ENCODE measurements around the gene IQCN.

Gene IQCN

DNA sequence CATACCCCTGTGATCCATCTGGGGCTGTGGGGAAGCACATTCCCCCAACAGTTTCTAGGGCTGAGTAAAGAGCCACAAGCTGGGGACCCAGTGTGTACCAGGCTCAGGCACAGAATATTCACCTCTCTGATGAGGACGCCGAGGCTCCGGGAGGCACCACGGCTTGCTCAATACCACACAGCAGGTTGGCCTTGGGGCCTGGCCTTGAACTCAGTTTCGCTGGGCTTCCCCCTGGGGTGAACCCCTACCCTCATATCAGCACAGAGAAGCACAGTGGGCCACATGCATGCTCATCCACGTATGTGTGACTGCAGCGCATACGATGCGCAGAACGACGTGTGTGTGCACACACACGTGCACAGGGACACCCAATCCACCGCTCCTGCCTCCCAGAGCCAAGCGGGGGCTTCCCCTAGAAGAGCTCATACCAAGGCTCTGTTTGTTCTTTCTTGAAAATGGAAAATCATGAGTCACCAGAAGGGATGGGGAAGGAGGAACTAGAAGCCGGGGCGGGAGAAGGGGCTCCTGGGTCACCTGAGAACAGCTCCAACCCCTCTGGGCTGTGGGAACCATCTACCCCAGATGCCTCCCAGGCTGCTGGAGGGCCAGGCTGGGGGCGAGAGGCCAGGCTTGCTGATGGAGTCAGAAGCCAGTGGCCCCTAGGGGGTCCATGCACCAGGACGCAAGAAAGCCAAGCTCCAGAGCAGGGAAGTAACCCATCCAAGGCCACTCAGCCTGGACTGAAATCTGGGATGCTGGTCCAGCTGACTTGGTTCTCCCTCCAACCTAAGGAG, 43.1 kb downstream of the IQCN start:
- no peak for TF ChIP-seq CTCF (IDR thresholded peaks at IDR 0.05; ENCODE audit: low read depth, low read length, missing control alignments)
- H3K4me3 ChIP-seq (ENCODE audit: low read depth, low read length), result no peak overlapping the region
- no peak for DNase-seq (ENCODE audit: low read depth)

GRCh38 chr19:18229915-18230314, 44.3 kb downstream of the IQCN start:
- no peak for TF ChIP-seq CTCF (IDR thresholded peaks at IDR 0.05; ENCODE audit: low read depth, low read length, missing control alignments)
- no peak overlapping the region for H3K4me3 ChIP-seq (ENCODE audit: low read depth, low read length)
- DNase-seq (ENCODE audit: low read depth), result no peak

DNA sequence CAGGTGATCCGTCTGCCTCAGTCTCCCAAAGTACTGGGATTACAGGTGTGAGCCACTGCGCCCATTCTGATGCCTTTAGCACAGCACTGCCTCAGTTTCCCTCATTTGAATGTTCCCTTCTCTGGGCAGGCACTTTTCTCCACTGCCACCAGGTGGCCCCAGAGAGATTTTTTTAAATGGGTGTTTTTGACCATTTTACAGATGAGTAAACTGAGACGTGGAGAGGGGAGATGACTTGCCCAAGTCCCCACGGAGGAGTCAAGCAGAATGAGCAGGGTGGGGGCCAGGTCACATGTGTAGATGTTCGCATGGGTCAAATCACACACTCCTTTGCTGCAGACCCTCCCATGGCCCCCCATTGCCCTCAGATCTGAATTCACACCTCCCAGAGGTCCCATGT, 44.8 kb downstream of the IQCN start:
- no peak for DNase-seq (ENCODE audit: low read depth)
- TF ChIP-seq CTCF (IDR thresholded peaks at IDR 0.05; ENCODE audit: low read depth, low read length, missing control alignments), result peak; percentile 60
- H3K4me3 ChIP-seq (ENCODE audit: low read depth, low read length), result no peak overlapping the region

DNA sequence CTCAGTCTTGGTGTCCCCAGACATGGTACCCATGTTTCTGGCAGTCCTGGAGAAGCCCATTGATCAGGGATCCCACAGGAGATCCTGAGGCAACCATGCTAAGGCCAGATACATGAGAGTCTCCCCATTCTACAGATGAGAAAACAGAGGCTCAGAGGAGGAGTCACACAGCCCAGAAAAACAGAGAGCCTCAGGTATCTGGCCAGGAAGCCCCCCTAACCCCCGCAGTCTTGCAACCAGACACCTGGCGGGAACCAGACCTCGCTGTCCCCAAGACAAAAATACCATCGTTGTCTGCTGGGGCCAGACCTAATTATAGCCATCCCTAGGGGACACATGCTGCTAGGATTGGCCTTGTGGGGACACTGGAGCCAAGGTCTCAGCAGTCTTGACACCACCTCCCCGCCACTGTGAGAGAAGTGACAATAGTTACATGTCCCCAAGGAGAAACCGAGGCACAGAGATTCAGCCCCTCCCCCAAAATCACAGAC, 46.4 kb downstream of the IQCN start:
- TF ChIP-seq CTCF (IDR thresholded peaks at IDR 0.05; ENCODE audit: low read depth, low read length, missing control alignments), result no peak
- no peak for DNase-seq (ENCODE audit: low read depth)
- no peak overlapping the region for H3K4me3 ChIP-seq (ENCODE audit: low read depth, low read length)

- DNase-seq (ENCODE audit: low read depth), result no peak
Measured at GRCh38 chr19:18226956-18227780, 47.1 kb downstream of the IQCN start.

More at GRCh38 chr19:18226956-18227780, 47.1 kb downstream of the IQCN start:
- TF ChIP-seq CTCF (IDR thresholded peaks at IDR 0.05; ENCODE audit: low read depth, low read length, missing control alignments), result no peak
- no peak overlapping the region for H3K4me3 ChIP-seq (ENCODE audit: low read depth, low read length)
